HG02678 (cell line): ENCODE data around the gene IQGAP1.

ENCODE experiments used
- ATAC-seq: cut with Tn5 transposase; IDR thresholded peaks from one replicate; pipeline ENCODE4 v1.9.1; 2021; ENCODE audit warnings: mild to moderate bottlenecking, moderate library complexity; ENCODE audit not compliant: unreplicated experiment

The IQGAP1 gene

GRCh38 chr15:90520365-90520764 is 132.3 kb downstream of the IQGAP1 start:
- no peak for ATAC-seq

- ATAC-seq: no peak
Observed at GRCh38 chr15:90523373-90523772, 135.3 kb downstream of the IQGAP1 start.

- ATAC-seq: peak; percentile 63
Observed at GRCh38 chr15:90524018-90524803, 136.2 kb downstream of the IQGAP1 start.

- no peak for ATAC-seq
Observed at GRCh38 chr15:90529011-90529370, 140.9 kb downstream of the IQGAP1 start.

- peak; percentile 78 for ATAC-seq
Observed at GRCh38 chr15:90529371-90530249, 141.6 kb downstream of the IQGAP1 start, which contains the start of gene CRTC3. CRTC3 (plus strand) TSS chr15:90529923; CDS start chr15:90530072, 149 bp downstream.

- peak; percentile 48 for ATAC-seq
Observed at GRCh38 chr15:90530250-90531051, 142.4 kb downstream of the IQGAP1 start.

- no peak for ATAC-seq
Observed at GRCh38 chr15:90531147-90531546, 143.1 kb downstream of the IQGAP1 start.

- no peak for ATAC-seq
Observed at GRCh38 chr15:90535254-90535653, 147.2 kb downstream of the IQGAP1 start.

GRCh38 chr15:90539789-90540188 is 151.7 kb downstream of the IQGAP1 start:
- ATAC-seq: no peak

GRCh38 chr15:90540768-90541167 is 152.7 kb downstream of the IQGAP1 start:
- ATAC-seq: no peak

- no peak for ATAC-seq
Observed at GRCh38 chr15:90545095-90545494, 157.1 kb downstream of the IQGAP1 start.

GRCh38 chr15:90547540-90547939 is 159.5 kb downstream of the IQGAP1 start:
- ATAC-seq: no peak

- ATAC-seq: peak; percentile 69
Observed at GRCh38 chr15:90550919-90551318, 162.9 kb downstream of the IQGAP1 start.
